ENCODE data around the gene ZNF12. TPM values are rescaled to one million over a fixed set of nuclear protein-coding genes. Genes with fewer than 3 reads are reported as not detected.

The ZNF12 gene
- total and polyA plus RNA-seq, 10 of the 15 experiments (the other 5 are each of a cell fraction or from before 2014, with no cell fraction given), result 6.7 to 38.1 (median 14.4) TPM

DNA sequence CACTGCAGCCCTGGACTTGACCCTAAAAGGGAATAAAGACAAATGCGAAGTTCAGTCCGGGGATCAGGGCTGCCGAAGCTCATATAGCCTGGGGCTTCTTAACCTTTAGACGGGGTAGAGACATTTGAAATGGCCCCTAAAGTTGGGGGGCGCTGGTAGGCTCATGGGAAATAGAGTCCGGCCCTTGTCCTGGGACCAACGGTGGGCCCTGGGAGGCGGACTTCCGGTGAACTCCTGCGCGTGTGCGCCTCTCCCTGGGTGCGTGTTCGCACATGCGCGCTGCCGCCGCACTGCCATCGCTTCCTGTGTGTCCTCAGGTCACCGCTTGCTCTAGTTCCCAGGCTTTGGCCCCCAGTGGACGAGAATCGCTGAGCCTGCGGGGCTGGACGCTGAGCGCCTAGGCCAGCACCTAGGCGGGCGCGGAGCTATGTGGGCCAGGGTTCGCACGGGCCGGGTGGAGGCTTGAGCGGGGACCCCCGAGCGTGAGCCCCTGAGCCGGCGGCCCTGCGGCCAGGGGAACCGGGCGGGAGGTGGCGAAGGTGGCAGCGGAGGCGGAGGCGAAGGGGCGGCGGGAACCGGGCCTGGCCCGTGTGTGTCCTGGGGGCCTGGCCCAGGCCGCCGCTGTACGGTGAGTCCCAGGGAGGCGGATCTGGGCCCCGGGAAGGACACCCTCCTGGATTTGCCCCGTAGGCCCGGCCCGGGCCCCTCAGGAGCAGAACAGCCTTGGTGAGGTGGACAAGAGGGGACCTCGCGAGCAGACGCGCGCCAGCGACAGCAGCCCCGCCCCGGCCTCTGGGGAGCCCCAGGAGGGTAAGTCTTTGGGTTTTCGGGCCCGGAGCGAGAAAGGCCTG lies 23.0 kb upstream of the ZNF12 start:
- peak overlapping the region; percentile 94 for H2AFZ ChIP-seq (ENCODE audit: control insufficient read depth, low read depth, low read length)
- CTCF ChIA-PET, result interaction anchor here (0.8 kb wide), 1 partner anchor 9 kb away, joined by 3 read pairs; no protein-coding TSS in a partner anchor
- peak overlapping the region; percentile 92 for H3K4me2 ChIP-seq (ENCODE audit: control insufficient read depth, insufficient read depth)
- POLR2A ChIA-PET, result no interaction called here
- no peaks in the 10 kb centered on the region for H4K20me1 ChIP-seq (ENCODE audit: control insufficient read depth, insufficient read depth)
- H3K9ac ChIP-seq (ENCODE audit: control insufficient read depth, insufficient read depth, low read length), result peak overlapping the region; percentile 95
- FAIRE-seq (peak; percentile 13), DNase-seq (ENCODE audit: low read depth, low spot score) (peak; percentile 83), ATAC-seq (peak; percentile 98)
- peak overlapping the region; percentile 93 for H3K27ac ChIP-seq (ENCODE audit: control insufficient read depth, insufficient read depth)
- peaks cover 27% of the 10 kb centered on the region for H3K79me2 ChIP-seq (ENCODE audit: control insufficient read depth, insufficient read depth, low read length)
- in situ Hi-C loops (cut with MboI) (no loop called here), intact Hi-C loops (cut with micrococcal nuclease; ENCODE audit: unreplicated experiment) (loop anchor here (2.0 to 5.0 kb wide), 2 partner anchors 23 to 137 kb away; partner anchors contain the start of genes INTS15 and ZNF12)
- H3K9me3 ChIP-seq (replicated peaks; ENCODE audit: control insufficient read depth, insufficient read depth, low read length), result no peaks in the 10 kb centered on the region; the same call in 2 of the 3 replicates
- RAD21 ChIA-PET (ENCODE audit: unreplicated experiment), result interaction anchor here (1.0 kb wide), 1 partner anchor 9 kb away, joined by 4 read pairs; no protein-coding TSS in a partner anchor
- peak overlapping the region; percentile 84 for H3K4me3 ChIP-seq
- H3K4me1 ChIP-seq (ENCODE audit: control insufficient read depth, insufficient read depth, low read length), result peaks cover 12% of the 10 kb centered on the region
- BruUV-seq (replicated peaks), result TSS peak; percentile 72
- SMC1A ChIA-PET (ENCODE audit: uncharacterized antibody, unreplicated experiment), result no interaction called here
- H3K36me3 ChIP-seq (ENCODE audit: control insufficient read depth in 2 of 2, insufficient read depth in 2 of 2, low read length in 1 of 2), result peaks cover 0 to 2% of the 10 kb centered on the region in 2 experiments
- no peaks in the 10 kb centered on the region for H3K27me3 ChIP-seq (replicated peaks in 1 of 2; ENCODE audit: control insufficient read depth in 2 of 2, insufficient read depth in 2 of 2, low read length in 1 of 2)
- WGBS (ENCODE audit: insufficient coverage, insufficient replicate concordance, low lambda C conversion rate, missing lambda C conversion rate), result 2% methylated on average over 50 of the region's 66 CpGs
- TF ChIP-seq ZNF622 (IDR thresholded peaks at IDR 0.05), result no peak
- TF ChIP-seq MXI1 (IDR thresholded peaks at IDR 0.05; ENCODE audit: low read depth, low read length), result peak; percentile 57
- TF ChIP-seq, protein P1, sequence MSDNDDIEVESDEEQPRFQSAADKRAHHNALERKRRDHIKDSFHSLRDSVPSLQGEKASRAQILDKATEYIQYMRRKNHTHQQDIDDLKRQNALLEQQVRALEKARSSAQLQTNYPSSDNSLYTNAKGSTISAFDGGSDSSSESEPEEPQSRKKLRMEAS (IDR thresholded peaks at IDR 0.05; ENCODE audit: low read depth, low read length), result peak; percentile 75
- no peak for TF ChIP-seq RFX5 (IDR thresholded peaks at IDR 0.05; ENCODE audit: low read depth, low read length)
- peak; percentile 78; the same call in 1 of the 2 replicates for TF ChIP-seq PML (IDR thresholded peaks at IDR 0.05; ENCODE audit: low read length)
- TF ChIP-seq GABPA (IDR thresholded peaks at IDR 0.05; ENCODE audit: low read depth), result peak; percentile 84
- 0 out of 2 replicates have a peak, but pooled peaks have one; percentile 44 for TF ChIP-seq BACH1 (IDR thresholded peaks at IDR 0.05; ENCODE audit: borderline replicate concordance)
- TF ChIP-seq, protein P2, sequence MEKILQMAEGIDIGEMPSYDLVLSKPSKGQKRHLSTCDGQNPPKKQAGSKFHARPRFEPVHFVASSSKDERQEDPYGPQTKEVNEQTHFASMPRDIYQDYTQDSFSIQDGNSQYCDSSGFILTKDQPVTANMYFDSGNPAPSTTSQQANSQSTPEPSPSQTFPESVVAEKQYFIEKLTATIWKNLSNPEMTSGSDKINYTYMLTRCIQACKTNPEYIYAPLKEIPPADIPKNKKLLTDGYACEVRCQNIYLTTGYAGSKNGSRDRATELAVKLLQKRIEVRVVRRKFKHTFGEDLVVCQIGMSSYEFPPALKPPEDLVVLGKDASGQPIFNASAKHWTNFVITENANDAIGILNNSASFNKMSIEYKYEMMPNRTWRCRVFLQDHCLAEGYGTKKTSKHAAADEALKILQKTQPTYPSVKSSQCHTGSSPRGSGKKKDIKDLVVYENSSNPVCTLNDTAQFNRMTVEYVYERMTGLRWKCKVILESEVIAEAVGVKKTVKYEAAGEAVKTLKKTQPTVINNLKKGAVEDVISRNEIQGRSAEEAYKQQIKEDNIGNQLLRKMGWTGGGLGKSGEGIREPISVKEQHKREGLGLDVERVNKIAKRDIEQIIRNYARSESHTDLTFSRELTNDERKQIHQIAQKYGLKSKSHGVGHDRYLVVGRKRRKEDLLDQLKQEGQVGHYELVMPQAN (conservative IDR thresholded peaks at IDR 0.05), result peak; percentile 65
- TF ChIP-seq MEF2B (IDR thresholded peaks at IDR 0.05; ENCODE audit: partially characterized antibody, poor library complexity, severe bottlenecking), result peak; percentile 9
- TF ChIP-seq NR2F1 (conservative IDR thresholded peaks at IDR 0.05), result peak; percentile 81
- TF ChIP-seq, protein P3, sequence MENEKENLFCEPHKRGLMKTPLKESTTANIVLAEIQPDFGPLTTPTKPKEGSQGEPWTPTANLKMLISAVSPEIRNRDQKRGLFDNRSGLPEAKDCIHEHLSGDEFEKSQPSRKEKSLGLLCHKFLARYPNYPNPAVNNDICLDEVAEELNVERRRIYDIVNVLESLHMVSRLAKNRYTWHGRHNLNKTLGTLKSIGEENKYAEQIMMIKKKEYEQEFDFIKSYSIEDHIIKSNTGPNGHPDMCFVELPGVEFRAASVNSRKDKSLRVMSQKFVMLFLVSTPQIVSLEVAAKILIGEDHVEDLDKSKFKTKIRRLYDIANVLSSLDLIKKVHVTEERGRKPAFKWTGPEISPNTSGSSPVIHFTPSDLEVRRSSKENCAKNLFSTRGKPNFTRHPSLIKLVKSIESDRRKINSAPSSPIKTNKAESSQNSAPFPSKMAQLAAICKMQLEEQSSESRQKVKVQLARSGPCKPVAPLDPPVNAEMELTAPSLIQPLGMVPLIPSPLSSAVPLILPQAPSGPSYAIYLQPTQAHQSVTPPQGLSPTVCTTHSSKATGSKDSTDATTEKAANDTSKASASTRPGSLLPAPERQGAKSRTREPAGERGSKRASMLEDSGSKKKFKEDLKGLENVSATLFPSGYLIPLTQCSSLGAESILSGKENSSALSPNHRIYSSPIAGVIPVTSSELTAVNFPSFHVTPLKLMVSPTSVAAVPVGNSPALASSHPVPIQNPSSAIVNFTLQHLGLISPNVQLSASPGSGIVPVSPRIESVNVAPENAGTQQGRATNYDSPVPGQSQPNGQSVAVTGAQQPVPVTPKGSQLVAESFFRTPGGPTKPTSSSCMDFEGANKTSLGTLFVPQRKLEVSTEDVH (IDR thresholded peaks at IDR 0.05; ENCODE audit: low read depth, partially characterized antibody), result no peak
- peak; percentile 79 for TF ChIP-seq YY1 (IDR thresholded peaks at IDR 0.05; ENCODE audit: low read depth, low read length)
- TF ChIP-seq CREB1 (IDR thresholded peaks at IDR 0.05; ENCODE audit: low read depth), result peak; percentile 44
- TF ChIP-seq HDAC6 (IDR thresholded peaks at IDR 0.05; ENCODE audit: unreplicated experiment), result no peak
- no peak for TF ChIP-seq FOXM1 (IDR thresholded peaks at IDR 0.05; ENCODE audit: low read depth, low read length)
- TF ChIP-seq ZSCAN29 (IDR thresholded peaks at IDR 0.05), result no peak
- TF ChIP-seq IKZF1 (conservative IDR thresholded peaks at IDR 0.05), result peak; percentile 91
- TF ChIP-seq LARP7 (IDR thresholded peaks at IDR 0.05), result 0 out of 2 replicates have a peak, but pooled peaks have one; percentile 42
- no peak for TF ChIP-seq ZBED1 (IDR thresholded peaks at IDR 0.05; ENCODE audit: borderline replicate concordance)
- peak; percentile 53 to 87 for TF ChIP-seq SRF (IDR thresholded peaks at IDR 0.05; ENCODE audit: low read depth in 2 of 2, low read length in 2 of 2)
- peak; percentile 63 for TF ChIP-seq SMARCA5 (IDR thresholded peaks at IDR 0.05)

Measured in GM12878 (cell line).